DMS53 (cell line): ENCODE data around the gene AOX1.
"Not testable (repeated sequence)": the region's sequence is repeated elsewhere in the genome, so short reads cannot be mapped to it uniquely, and the experiment has no call there.

ENCODE experiments used
- DNase-seq: peaks from one replicate; lab custom pipeline; 2025; lab: John Stamatoyannopoulos, UW

Gene AOX1

DNA sequence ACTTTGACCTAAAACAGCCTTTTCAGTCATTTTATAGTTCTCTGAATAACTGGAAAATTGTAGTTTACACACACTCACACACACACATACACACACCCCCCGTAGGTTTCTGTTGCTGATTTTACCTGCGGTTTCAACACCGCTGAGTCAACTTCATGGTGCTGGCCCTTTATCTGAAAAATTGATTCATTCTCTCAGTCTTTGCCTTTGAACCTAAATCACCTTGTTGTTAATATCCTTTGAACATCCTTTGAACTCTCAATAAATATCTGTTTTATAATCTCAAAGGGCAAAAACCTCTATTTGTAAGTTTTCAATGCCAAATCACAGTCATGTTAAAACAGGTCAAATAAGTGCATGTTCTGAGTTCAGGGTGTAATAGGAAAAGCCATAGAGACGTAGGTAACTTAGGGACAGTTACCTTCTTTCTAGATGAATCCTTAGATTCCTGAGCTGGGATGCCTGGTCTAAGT lies 116.9 kb downstream of the AOX1 start:
- no peak for DNase-seq

GRCh38 chr2:200703127-200703925 lies 117.5 kb downstream of the AOX1 start:
- peak; percentile 86 for DNase-seq

DNA sequence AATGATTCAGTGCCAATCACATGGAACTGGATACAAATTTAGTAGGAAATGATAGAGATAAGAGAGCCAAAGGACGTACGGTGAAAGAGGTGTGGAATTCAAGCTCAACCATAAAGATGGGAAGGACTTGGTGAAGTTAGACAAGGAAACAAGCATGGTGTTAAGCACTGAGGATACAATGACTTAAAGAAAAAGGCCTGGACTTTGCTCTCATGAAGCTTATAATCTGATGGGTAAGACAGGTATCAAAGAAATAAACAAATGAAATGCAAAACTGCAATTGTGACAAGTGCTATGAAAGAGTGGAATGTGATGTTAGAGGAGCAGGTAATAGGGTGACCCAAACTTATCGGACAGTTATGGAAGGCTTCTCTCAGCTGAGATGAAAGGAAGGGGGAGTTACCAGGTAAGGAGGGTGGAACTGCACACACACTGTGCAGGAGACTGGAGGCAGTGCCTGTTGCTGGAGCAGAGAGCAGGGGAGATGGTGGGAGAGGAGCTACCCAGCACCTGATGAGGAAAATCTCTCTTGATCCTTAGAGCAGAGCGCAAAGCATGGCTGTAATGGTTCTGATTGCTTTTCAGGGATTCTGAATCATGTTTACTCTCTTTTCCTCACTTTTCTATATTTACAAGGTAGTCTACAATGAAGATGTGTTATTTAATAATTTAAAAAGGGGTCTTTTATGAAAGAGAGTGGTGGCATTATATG lies 118.3 kb downstream of the AOX1 start:
- no peak for DNase-seq

DNA sequence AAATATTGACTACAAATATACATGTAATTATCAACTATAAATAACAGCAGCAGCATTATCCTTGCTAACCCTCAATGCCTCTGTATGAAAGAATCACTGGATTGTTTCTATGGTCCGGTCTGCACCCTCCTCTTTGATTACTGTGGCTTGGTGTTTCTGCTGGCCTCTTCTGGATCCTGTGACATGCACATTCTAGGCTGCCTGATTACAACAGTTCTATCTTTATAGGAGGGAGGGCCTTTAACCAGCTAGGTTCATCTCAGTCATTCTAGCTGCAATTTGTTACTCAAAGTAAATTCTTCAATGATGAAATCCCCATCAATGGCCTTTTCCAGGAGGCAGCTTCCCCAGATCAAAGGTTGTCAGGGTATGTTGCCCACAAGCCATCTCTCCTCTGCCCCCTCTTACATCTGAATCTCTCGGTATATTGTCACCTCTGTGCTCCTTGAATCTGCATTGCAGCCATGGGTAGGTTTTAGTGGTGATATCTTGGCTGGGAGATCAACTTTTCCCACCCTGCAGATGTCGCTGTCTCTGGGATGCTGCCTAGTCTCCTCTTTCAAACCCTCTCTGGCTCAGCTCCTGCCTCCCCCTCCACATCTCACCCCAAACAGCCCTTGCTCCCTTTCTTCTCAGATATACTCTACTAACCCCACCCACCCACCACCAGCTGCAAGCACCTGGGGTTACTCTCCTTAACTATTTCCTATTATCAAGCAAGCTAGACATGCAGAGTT lies 119.7 kb downstream of the AOX1 start:
- DNase-seq = no peak

- no peak for DNase-seq
Measured at GRCh38 chr2:200708943-200709342, 123.1 kb downstream of the AOX1 start.

DNA sequence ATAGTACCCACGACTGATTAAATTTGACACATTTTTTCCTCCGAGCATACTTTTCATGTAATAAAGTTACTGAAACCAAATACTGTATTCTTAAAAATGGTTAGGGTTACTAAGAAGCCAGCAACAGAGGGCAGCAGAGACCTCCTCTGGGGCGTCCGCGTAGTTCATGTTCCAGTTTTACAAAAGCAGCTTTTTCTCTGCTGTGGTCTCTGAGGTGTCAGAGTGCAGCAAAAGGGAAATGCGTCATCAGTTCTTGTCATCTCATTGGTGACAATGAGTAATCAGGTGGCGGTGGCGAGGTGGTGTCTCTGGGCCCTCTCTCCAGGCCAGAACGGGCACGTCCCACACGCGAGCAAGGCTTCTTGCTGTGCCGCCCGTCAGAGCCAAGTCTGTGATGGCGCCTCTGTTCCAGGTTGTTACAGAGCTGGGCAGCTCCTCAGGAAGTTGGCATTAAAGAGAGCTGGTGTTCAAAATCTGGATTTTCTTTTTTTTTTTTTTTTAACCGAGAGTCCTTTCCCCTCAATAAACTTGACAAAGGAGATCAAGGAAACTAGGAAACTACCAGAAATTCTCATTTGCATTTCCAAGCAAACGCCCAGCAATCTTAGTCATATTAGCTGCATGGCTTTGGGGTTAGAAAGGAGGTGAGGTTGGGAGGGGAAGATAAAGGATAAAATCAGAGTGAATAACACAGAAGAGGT lies 127.3 kb downstream of the AOX1 start:
- peak; percentile 100 for DNase-seq

- peak; percentile 50 for DNase-seq
Measured at GRCh38 chr2:200713704-200714064, 127.9 kb downstream of the AOX1 start.

- DNase-seq = not testable (repeated sequence)
Measured at GRCh38 chr2:200715014-200715413, 129.2 kb downstream of the AOX1 start.

DNA sequence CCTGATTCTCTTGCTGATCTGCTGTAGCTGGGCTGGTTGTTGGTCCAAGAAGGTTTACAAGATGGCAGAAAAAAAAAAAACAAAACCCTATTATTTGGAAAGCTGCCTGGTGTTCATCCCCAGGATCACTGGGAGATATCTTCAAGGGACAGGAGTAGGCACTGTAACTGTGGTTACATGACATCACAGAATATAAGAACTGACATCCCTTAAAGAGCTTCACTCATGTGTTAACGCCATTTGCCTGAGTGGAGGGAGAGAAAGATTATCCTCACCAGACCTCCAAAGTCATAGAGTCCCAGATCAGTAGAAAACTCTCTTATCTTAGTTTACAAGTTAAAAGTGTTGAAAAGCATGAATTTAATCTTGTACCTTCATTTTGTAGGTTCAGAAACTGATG lies 130.6 kb downstream of the AOX1 start:
- no peak for DNase-seq
